HG02840 (cell line): ENCODE data around the gene TMEM141.
"Not testable (repeated sequence)": the region's sequence is repeated elsewhere in the genome, so short reads cannot be mapped to it uniquely, and the experiment has no call there.

Experiments
- ATAC-seq: cut with Tn5 transposase; IDR thresholded peaks from one replicate; pipeline ENCODE4 v1.9.1; 2021; ENCODE audit warnings: mild to moderate bottlenecking, moderate library complexity, moderate number of reproducible peaks; ENCODE audit not compliant: unreplicated experiment, low FRiP score

The TMEM141 gene

GRCh38 chr9:136792321-136793085, 1.4 kb downstream of the TMEM141 start:
- ATAC-seq, result no peak

GRCh38 chr9:136793086-136793946, 2.2 kb downstream of the TMEM141 start:
- no peak for ATAC-seq

GRCh38 chr9:136794281-136794999, 3.3 kb downstream of the TMEM141 start:
- ATAC-seq, result no peak

- no peak for ATAC-seq
Measured at GRCh38 chr9:136795000-136795348, 3.8 kb downstream of the TMEM141 start.

- ATAC-seq, result no peak
Measured at GRCh38 chr9:136796238-136796774, 5.2 kb downstream of the TMEM141 start, which contains the start of gene CCDC183. TSS of gene CCDC183 (plus strand) at chr9:136796338. CDS start at chr9:136796398, 60 bp downstream.

- ATAC-seq, result not testable (repeated sequence)
Measured at GRCh38 chr9:136796775-136797347, 5.7 kb downstream of the TMEM141 start.

- no peak for ATAC-seq
Measured at GRCh38 chr9:136798708-136799078, 7.5 kb downstream of the TMEM141 start.

- no peak for ATAC-seq
Measured at GRCh38 chr9:136799079-136799853, 8.1 kb downstream of the TMEM141 start.

- ATAC-seq, result no peak
Measured at GRCh38 chr9:136799854-136800657, 8.9 kb downstream of the TMEM141 start.

GRCh38 chr9:136802321-136802720, 11.2 kb downstream of the TMEM141 start:
- no peak for ATAC-seq

- not testable (repeated sequence) for ATAC-seq
Measured at GRCh38 chr9:136803009-136803550, 11.9 kb downstream of the TMEM141 start.

GRCh38 chr9:136803551-136804508, 12.7 kb downstream of the TMEM141 start:
- no peak for ATAC-seq

- ATAC-seq, result no peak
Measured at GRCh38 chr9:136804509-136805206, 13.5 kb downstream of the TMEM141 start.

GRCh38 chr9:136805207-136805740, 14.1 kb downstream of the TMEM141 start:
- no peak for ATAC-seq

- ATAC-seq, result no peak
Measured at GRCh38 chr9:136806067-136806466, 14.9 kb downstream of the TMEM141 start.

GRCh38 chr9:136806631-136807201, 15.6 kb downstream of the TMEM141 start:
- no peak for ATAC-seq
